HEK293 (cell line): Measurements from ENCODE around the gene PADI3.

Experiments
- CTCF ChIA-PET: fragments of 350-600 bp; formaldehyde crosslinking; extraction: SDS; loops from one replicate; lab custom pipeline; 2021; ENCODE audit warnings: antibody characterized with exemption; lab: Yijun Ruan, JAX
- POLR2A ChIA-PET: fragments of 300-600 bp; formaldehyde crosslinking; extraction: SDS; loops from one replicate; lab custom pipeline; 2020; ENCODE audit warnings: antibody characterized with exemption, inconsistent platforms; lab: Yijun Ruan, JAX
- H3K27ac ChIP-seq: fragments of 200-500 bp; sonication (Bioruptor generic); 2 replicates; pipeline ENCODE4 v1.5.1; 2014; ENCODE audit warnings: low read depth, low read length, control low read depth, inconsistent platforms; ENCODE audit errors: extremely low read depth
- H3K36me3 ChIP-seq, 2 experiments: fragments of 200-500 bp in 1 of 2; sonication (Bioruptor generic) in 1 of 2; 1 replicate in 1 of 2; 2 replicates in 1 of 2; pipeline ENCODE4 v1.5.1; 2014 to 2017; ENCODE audit warnings: inconsistent platforms in 2 of 2, low read length in 2 of 2; ENCODE audit not compliant: control insufficient read depth in 2 of 2, insufficient read depth in 1 of 2
- H3K4me1 ChIP-seq: fragments of 200-500 bp; sonication (Bioruptor generic); 2 replicates; pipeline ENCODE4 v1.5.1; 2014; ENCODE audit warnings: mild to moderate bottlenecking, low read length, inconsistent platforms; ENCODE audit not compliant: control insufficient read depth, insufficient read depth
- H3K4me3 ChIP-seq: 2 replicates; pipeline ENCODE4 v1.5.1; 2011; ENCODE audit warnings: low read depth, mild to moderate bottlenecking, control low read depth, low read length, moderate library complexity
- H3K9me3 ChIP-seq: fragments of 200-500 bp; sonication (Bioruptor generic); 2 replicates; pipeline ENCODE4 v1.5.1; 2014; ENCODE audit warnings: low read depth, low read length, inconsistent platforms; ENCODE audit not compliant: control insufficient read depth, insufficient read depth
- EGR2 ChIP-seq: fragments of 450-650 bp; formaldehyde crosslinking; IDR thresholded peaks from 2 replicates; pipeline ENCODE4 v1.5.1; 2016; ENCODE audit warnings: low read depth, missing biosample characterization, missing genetic modification characterization
- GFI1B ChIP-seq: fragments of 450-650 bp; formaldehyde crosslinking; IDR thresholded peaks from 2 replicates; pipeline ENCODE4 v1.5.1; 2016; ENCODE audit warnings: missing biosample characterization, missing genetic modification characterization
- PRDM1 ChIP-seq: fragments of 450-650 bp; formaldehyde crosslinking; IDR thresholded peaks from 2 replicates; pipeline ENCODE4; 2016; ENCODE audit warnings: missing biosample characterization, missing genetic modification characterization
- SP7 ChIP-seq: fragments of 450-650 bp; formaldehyde crosslinking; IDR thresholded peaks from 2 replicates; pipeline ENCODE4 v1.5.1; 2016; ENCODE audit warnings: missing biosample characterization, missing genetic modification characterization
- TRIM28 ChIP-seq: IDR thresholded peaks from 2 replicates; pipeline ENCODE4 v1.6.1; 2011; ENCODE audit warnings: low read length, control low read depth, borderline replicate concordance
- ZFHX2 ChIP-seq: fragments of 450-650 bp; formaldehyde crosslinking; conservative IDR thresholded peaks from 2 replicates; pipeline ENCODE4 v1.5.1; 2016; ENCODE audit warnings: missing biosample characterization, missing genetic modification characterization
- ZIC2 ChIP-seq: fragments of 450-650 bp; formaldehyde crosslinking; IDR thresholded peaks from 2 replicates; pipeline ENCODE4 v1.5.1; 2016; ENCODE audit warnings: missing biosample characterization, missing genetic modification characterization
- ZNF10 ChIP-seq: fragments of 450-650 bp; formaldehyde crosslinking; IDR thresholded peaks from 2 replicates; pipeline ENCODE4 v1.5.1; 2017; ENCODE audit warnings: missing biosample characterization, missing genetic modification characterization
- ZNF132 ChIP-seq: fragments of 450-650 bp; formaldehyde crosslinking; IDR thresholded peaks from 2 replicates; pipeline ENCODE4 v1.5.1; 2017; ENCODE audit warnings: missing biosample characterization, missing genetic modification characterization, borderline replicate concordance
- ZNF133 ChIP-seq: fragments of 450-650 bp; formaldehyde crosslinking; IDR thresholded peaks from 2 replicates; pipeline ENCODE4 v1.5.1; 2016; ENCODE audit warnings: missing biosample characterization, missing genetic modification characterization
- ZNF302 ChIP-seq: fragments of 450-650 bp; formaldehyde crosslinking; IDR thresholded peaks from 2 replicates; pipeline ENCODE4 v1.5.1; 2016; ENCODE audit warnings: missing biosample characterization, missing genetic modification characterization, low read depth
- ZNF311 ChIP-seq: fragments of 450-650 bp; formaldehyde crosslinking; IDR thresholded peaks from 2 replicates; pipeline ENCODE4 v1.5.1; 2017; ENCODE audit warnings: missing biosample characterization, missing genetic modification characterization, borderline replicate concordance
- ZNF366 ChIP-seq: fragments of 450-650 bp; formaldehyde crosslinking; conservative IDR thresholded peaks from 2 replicates; pipeline ENCODE4 v1.5.1; 2016; ENCODE audit warnings: missing biosample characterization, missing genetic modification characterization
- ZNF426 ChIP-seq: fragments of 450-650 bp; formaldehyde crosslinking; IDR thresholded peaks from 2 replicates; pipeline ENCODE4 v1.5.1; 2017; ENCODE audit warnings: missing biosample characterization, missing genetic modification characterization, mild to moderate bottlenecking, inconsistent platforms, moderate library complexity
- ZNF560 ChIP-seq: fragments of 450-650 bp; formaldehyde crosslinking; IDR thresholded peaks from 2 replicates; pipeline ENCODE4 v1.5.1; 2017; ENCODE audit warnings: missing biosample characterization, missing genetic modification characterization, borderline replicate concordance
- ZNF600 ChIP-seq: fragments of 450-650 bp; formaldehyde crosslinking; IDR thresholded peaks from 2 replicates; pipeline ENCODE4 v1.5.1; 2016; ENCODE audit warnings: missing biosample characterization, missing genetic modification characterization
- ZSCAN30 ChIP-seq: fragments of 450-650 bp; IDR thresholded peaks from 2 replicates; pipeline ENCODE4 v1.5.1; 2018; ENCODE audit warnings: missing biosample characterization, mild to moderate bottlenecking, missing genetic modification characterization, moderate library complexity
- TF ChIP-seq, protein P1 (sequence below): fragments of 450-650 bp; formaldehyde crosslinking; IDR thresholded peaks from 2 replicates; pipeline ENCODE4 v1.5.1; 2016; ENCODE audit warnings: missing biosample characterization, missing genetic modification characterization, borderline replicate concordance
- TF ChIP-seq, protein P2 (sequence below): fragments of 450-650 bp; formaldehyde crosslinking; IDR thresholded peaks from 2 replicates; pipeline ENCODE4 v1.5.1; 2016; ENCODE audit warnings: missing biosample characterization, missing genetic modification characterization, borderline replicate concordance
- TF ChIP-seq, protein P3 (sequence below): fragments of 450-650 bp; formaldehyde crosslinking; IDR thresholded peaks from 2 replicates; pipeline ENCODE4 v1.5.1; 2016; ENCODE audit warnings: missing biosample characterization, missing genetic modification characterization

PADI3 gene

DNA sequence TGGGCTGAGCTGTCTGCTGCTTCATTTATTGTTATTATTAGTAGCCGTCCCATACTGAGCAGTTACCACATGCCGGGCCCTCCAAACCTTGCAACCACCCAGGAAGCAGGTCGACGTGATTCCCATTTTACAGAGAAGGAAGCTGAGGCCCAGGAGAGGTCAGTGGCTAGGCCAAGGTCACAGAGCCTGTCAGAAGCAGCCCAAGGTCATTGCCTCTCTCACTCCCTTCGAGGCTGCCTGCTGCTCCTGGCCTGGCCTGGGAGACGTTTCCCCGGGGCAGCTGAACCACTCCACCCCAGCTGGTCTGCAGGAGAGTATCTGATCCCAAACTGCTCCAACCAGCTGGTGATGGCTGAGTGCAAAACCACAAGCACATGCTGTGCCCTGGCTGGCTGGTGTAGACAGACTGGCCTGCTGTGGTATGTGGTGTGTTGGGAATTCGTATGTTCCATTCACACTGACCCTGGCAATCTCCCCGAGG, 65.6 kb downstream of the PADI3 start:
- TF ChIP-seq, protein P1, sequence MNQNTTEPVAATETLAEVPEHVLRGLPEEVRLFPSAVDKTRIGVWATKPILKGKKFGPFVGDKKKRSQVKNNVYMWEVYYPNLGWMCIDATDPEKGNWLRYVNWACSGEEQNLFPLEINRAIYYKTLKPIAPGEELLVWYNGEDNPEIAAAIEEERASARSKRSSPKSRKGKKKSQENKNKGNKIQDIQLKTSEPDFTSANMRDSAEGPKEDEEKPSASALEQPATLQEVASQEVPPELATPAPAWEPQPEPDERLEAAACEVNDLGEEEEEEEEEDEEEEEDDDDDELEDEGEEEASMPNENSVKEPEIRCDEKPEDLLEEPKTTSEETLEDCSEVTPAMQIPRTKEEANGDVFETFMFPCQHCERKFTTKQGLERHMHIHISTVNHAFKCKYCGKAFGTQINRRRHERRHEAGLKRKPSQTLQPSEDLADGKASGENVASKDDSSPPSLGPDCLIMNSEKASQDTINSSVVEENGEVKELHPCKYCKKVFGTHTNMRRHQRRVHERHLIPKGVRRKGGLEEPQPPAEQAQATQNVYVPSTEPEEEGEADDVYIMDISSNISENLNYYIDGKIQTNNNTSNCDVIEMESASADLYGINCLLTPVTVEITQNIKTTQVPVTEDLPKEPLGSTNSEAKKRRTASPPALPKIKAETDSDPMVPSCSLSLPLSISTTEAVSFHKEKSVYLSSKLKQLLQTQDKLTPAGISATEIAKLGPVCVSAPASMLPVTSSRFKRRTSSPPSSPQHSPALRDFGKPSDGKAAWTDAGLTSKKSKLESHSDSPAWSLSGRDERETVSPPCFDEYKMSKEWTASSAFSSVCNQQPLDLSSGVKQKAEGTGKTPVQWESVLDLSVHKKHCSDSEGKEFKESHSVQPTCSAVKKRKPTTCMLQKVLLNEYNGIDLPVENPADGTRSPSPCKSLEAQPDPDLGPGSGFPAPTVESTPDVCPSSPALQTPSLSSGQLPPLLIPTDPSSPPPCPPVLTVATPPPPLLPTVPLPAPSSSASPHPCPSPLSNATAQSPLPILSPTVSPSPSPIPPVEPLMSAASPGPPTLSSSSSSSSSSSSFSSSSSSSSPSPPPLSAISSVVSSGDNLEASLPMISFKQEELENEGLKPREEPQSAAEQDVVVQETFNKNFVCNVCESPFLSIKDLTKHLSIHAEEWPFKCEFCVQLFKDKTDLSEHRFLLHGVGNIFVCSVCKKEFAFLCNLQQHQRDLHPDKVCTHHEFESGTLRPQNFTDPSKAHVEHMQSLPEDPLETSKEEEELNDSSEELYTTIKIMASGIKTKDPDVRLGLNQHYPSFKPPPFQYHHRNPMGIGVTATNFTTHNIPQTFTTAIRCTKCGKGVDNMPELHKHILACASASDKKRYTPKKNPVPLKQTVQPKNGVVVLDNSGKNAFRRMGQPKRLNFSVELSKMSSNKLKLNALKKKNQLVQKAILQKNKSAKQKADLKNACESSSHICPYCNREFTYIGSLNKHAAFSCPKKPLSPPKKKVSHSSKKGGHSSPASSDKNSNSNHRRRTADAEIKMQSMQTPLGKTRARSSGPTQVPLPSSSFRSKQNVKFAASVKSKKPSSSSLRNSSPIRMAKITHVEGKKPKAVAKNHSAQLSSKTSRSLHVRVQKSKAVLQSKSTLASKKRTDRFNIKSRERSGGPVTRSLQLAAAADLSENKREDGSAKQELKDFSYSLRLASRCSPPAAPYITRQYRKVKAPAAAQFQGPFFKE (tag by site-specific recombination) = no peak
- no peak for TF ChIP-seq ZNF560 (tag by site-specific recombination)
- no peak for TF ChIP-seq EGR2 (tag by site-specific recombination)
- TF ChIP-seq, protein P2, sequence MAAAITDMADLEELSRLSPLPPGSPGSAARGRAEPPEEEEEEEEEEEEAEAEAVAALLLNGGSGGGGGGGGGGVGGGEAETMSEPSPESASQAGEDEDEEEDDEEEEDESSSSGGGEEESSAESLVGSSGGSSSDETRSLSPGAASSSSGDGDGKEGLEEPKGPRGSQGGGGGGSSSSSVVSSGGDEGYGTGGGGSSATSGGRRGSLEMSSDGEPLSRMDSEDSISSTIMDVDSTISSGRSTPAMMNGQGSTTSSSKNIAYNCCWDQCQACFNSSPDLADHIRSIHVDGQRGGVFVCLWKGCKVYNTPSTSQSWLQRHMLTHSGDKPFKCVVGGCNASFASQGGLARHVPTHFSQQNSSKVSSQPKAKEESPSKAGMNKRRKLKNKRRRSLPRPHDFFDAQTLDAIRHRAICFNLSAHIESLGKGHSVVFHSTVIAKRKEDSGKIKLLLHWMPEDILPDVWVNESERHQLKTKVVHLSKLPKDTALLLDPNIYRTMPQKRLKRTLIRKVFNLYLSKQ (tag by site-specific recombination) = no peak
- peak; percentile 90 for TF ChIP-seq ZIC2 (tag by site-specific recombination)
- TF ChIP-seq ZNF600 (tag by site-specific recombination) = 0 out of 2 replicates have a peak, but pooled peaks have one; percentile 10
- ChIA-PET POLR2A (no interaction called here), CTCF (interaction anchor here (0.5 to 1.6 kb wide), 3 partner anchors 10 to 48 kb away, joined by 4 to 8 read pairs (median 5); no protein-coding TSS in a partner anchor)
- H3K27ac ChIP-seq = no peak overlapping the region
- no peaks in the 10 kb centered on the region for H3K9me3 ChIP-seq
- H3K36me3 ChIP-seq = no peaks in the 10 kb centered on the region
- no peaks in the 10 kb centered on the region for H3K4me1 ChIP-seq
- no peak overlapping the region for H3K4me3 ChIP-seq

DNA sequence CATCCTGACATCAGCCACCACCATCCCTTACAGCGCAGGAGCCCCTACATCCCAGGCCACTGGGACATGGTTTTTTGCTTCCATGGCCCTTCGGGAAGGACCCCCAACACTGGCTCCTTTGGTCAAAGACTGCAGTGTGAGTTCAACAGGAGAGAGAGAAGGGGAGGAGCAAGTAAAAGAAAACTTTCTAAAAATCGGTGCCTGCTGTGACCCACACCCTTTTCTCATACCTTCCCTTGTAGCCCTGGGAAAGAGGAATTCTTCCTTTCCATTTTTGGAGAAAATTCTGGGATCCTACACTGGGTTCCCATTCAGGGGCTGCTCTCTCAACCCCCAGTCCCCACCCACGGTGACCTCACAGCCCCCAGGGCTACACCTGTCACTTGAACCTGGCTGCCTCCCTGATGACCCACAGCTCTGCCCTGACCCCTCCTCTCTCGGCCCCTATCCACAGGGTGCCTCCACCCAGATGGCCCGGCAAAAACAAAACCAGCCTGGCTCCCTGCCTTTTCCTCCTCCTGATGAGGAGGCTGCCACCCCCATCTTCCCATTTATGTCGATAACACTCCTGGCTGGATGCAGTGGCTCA, 66.7 kb downstream of the PADI3 start:
- ChIA-PET CTCF (interaction anchor here (1.1 to 1.2 kb wide), 2 partner anchors 11 to 21 kb away, joined by 3 to 5 read pairs; no protein-coding TSS in a partner anchor), POLR2A (no interaction called here)
- Histone ChIP-seq H3K36me3 (no peaks in the 10 kb centered on the region), H3K9me3 (no peaks in the 10 kb centered on the region), H3K4me1 (no peaks in the 10 kb centered on the region), H3K27ac (no peak overlapping the region), H3K4me3 (no peak overlapping the region)
- no peak for TF ChIP-seq SP7 (tag by site-specific recombination)
- no peak for TF ChIP-seq ZSCAN30 (tag by site-specific recombination)
- TF ChIP-seq GFI1B = no peak
- TF ChIP-seq PRDM1 (tag by site-specific recombination) = peak; percentile 77; the same call in 1 of the 2 replicates
- TF ChIP-seq, protein P3, sequence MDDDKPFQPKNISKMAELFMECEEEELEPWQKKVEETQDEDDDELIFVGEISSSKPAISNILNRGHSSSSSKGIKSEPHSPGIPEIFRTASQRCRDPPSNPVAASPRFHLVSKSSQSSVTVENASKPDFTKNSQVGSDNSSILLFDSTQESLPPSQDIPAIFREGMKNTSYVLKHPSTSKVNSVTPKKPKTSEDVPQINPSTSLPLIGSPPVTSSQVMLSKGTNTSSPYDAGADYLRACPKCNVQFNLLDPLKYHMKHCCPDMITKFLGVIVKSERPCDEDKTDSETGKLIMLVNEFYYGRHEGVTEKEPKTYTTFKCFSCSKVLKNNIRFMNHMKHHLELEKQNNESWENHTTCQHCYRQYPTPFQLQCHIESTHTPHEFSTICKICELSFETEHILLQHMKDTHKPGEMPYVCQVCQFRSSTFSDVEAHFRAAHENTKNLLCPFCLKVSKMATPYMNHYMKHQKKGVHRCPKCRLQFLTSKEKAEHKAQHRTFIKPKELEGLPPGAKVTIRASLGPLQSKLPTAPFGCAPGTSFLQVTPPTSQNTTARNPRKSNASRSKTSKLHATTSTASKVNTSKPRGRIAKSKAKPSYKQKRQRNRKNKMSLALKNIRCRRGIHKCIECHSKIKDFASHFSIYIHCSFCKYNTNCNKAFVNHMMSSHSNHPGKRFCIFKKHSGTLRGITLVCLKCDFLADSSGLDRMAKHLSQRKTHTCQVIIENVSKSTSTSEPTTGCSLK (tag by site-specific recombination) = no peak
- TF ChIP-seq ZNF311 (tag by site-specific recombination) = no peak
- no peak for TF ChIP-seq ZNF10 (tag by site-specific recombination)
- no peak for TF ChIP-seq ZNF133 (tag by site-specific recombination)
- peak; percentile 37; the same call in 1 of the 2 replicates for TF ChIP-seq EGR2 (tag by site-specific recombination)
- TF ChIP-seq ZNF366 (tag by site-specific recombination) = 0 out of 2 replicates have a peak, but pooled peaks have one; percentile 3
- no peak for TF ChIP-seq ZNF302 (tag by site-specific recombination)
- TF ChIP-seq ZNF132 (tag by site-specific recombination) = no peak
- no peak for TF ChIP-seq TRIM28
- TF ChIP-seq ZFHX2 (tag by site-specific recombination) = peak; percentile 39
- no peak for TF ChIP-seq ZNF426
- TF ChIP-seq ZNF560 (tag by site-specific recombination) = no peak
